ENCODE data around the gene SYMPK.

SYMPK gene

GRCh38 chr19:45885556-45886426 lies 22.8 kb upstream of the SYMPK start, which contains the start of gene IRF2BP1:
Gene IRF2BP1, minus strand, starts transcription at chr19:45886141. Its CDS starts 367 bp downstream, at chr19:45885774.
- Histone ChIP-seq H3K27ac (ENCODE audit: low read depth, low read length) (peak within 1 kb of the TSS; percentile 77), H3K27me3 (ENCODE audit: insufficient read depth, low read length) (no peaks in the 10 kb centered on the region), H3K36me3 (ENCODE audit: insufficient read depth, low read length) (no peaks in the 10 kb centered on the region), H3K4me3 (ENCODE audit: low read depth, low read length) (peak within 1 kb of the TSS; percentile 91), H3K4me1 (ENCODE audit: control insufficient read depth, insufficient read depth, low read length, unreplicated experiment) (peaks cover 13% of the 10 kb centered on the region), H3K79me2 (ENCODE audit: control insufficient read depth, insufficient read depth, low read length, unreplicated experiment) (peaks cover 4% of the 10 kb centered on the region), H2AFZ (ENCODE audit: low read length, unreplicated experiment) (peak within 1 kb of the TSS; percentile 69)

- Histone ChIP-seq H3K27ac (ENCODE audit: low read depth, low read length) (peak overlapping the region; percentile 77; the same call in 1 of the 2 replicates), H3K4me3 (ENCODE audit: low read depth, low read length) (peak overlapping the region; percentile 91), H3K27me3 (ENCODE audit: insufficient read depth, low read length) (no peaks in the 10 kb centered on the region), H3K79me2 (ENCODE audit: control insufficient read depth, insufficient read depth, low read length, unreplicated experiment) (peaks cover 4% of the 10 kb centered on the region), H3K4me1 (ENCODE audit: control insufficient read depth, insufficient read depth, low read length, unreplicated experiment) (peaks cover 13% of the 10 kb centered on the region), H3K36me3 (ENCODE audit: insufficient read depth, low read length) (no peaks in the 10 kb centered on the region), H2AFZ (ENCODE audit: low read length, unreplicated experiment) (no peak overlapping the region)
Measured at GRCh38 chr19:45884682-45885555, 22.0 kb upstream of the SYMPK start.

GRCh38 chr19:45883881-45884681 lies 21.1 kb upstream of the SYMPK start:
- peaks cover 13% of the 10 kb centered on the region for H3K4me1 ChIP-seq (ENCODE audit: control insufficient read depth, insufficient read depth, low read length, unreplicated experiment)
- no peak overlapping the region for H2AFZ ChIP-seq (ENCODE audit: low read length, unreplicated experiment)
- H3K27ac ChIP-seq (ENCODE audit: low read depth, low read length), result no peak overlapping the region
- H3K4me3 ChIP-seq (ENCODE audit: low read depth, low read length), result peak overlapping the region; percentile 21; the same call in 1 of the 2 replicates
- no peaks in the 10 kb centered on the region for H3K27me3 ChIP-seq (ENCODE audit: insufficient read depth, low read length)
- peaks cover 4% of the 10 kb centered on the region for H3K79me2 ChIP-seq (ENCODE audit: control insufficient read depth, insufficient read depth, low read length, unreplicated experiment)
- H3K36me3 ChIP-seq (ENCODE audit: insufficient read depth, low read length), result no peaks in the 10 kb centered on the region

- Histone ChIP-seq H3K36me3 (ENCODE audit: insufficient read depth, low read length) (no peaks in the 10 kb centered on the region), H3K4me3 (ENCODE audit: low read depth, low read length) (0 out of 2 replicates have a peak overlapping the region, but pooled peaks have one; percentile 21), H3K27ac (ENCODE audit: low read depth, low read length) (no peak overlapping the region), H3K27me3 (ENCODE audit: insufficient read depth, low read length) (no peaks in the 10 kb centered on the region), H3K79me2 (ENCODE audit: control insufficient read depth, insufficient read depth, low read length, unreplicated experiment) (peaks cover 4% of the 10 kb centered on the region), H3K4me1 (ENCODE audit: control insufficient read depth, insufficient read depth, low read length, unreplicated experiment) (peaks cover 13% of the 10 kb centered on the region), H2AFZ (ENCODE audit: low read length, unreplicated experiment) (no peak overlapping the region)
Measured at GRCh38 chr19:45883586-45883880, 20.6 kb upstream of the SYMPK start.

DNA sequence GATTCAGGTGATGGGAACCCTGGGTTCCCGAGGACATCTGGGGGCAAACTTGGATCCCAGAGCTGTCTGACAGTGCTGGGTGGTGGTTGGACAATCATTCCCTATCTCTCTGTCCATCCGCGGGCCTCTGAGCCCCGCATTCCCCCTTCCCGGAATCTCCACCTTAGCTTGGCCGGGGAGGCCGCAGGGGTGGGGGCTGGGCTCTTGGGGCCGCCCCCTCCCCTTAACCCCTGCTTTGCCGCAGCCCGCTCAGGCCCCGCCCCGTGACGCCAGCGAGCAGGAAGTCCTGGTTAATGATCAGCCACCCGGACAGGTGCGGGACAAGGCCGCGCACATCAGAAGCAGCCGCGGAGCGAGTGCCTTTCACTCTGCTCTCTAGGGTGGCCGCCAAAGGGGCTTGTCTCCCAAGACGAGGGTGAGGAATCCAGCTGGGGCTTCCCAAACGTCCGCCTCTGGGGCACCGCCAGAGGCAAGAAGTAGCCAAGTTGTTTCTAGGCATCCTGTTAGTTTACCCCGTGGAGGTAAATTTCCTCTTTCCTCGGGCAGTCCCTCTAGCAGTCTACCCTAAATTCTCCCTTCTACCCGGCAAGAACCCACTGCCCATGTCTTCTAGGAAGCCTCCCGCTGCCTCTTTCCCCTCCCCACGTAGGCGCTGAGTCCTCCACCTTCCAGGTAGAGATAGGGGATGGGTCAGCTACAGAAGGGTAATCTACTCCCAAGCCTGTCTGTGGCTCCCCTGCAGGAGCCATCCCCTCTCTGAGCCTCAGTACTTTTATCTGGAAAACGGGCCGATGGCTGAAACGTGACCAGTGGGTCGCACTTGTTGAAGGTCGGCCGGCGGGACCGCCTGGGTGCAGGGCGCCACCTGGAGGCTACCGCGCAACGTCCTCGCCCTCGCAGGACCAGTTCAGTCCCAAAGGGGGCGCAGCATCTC lies 20.0 kb upstream of the SYMPK start:
- H3K27ac ChIP-seq (ENCODE audit: low read depth, low read length), result no peak overlapping the region
- H3K79me2 ChIP-seq (ENCODE audit: control insufficient read depth, insufficient read depth, low read length, unreplicated experiment), result peaks cover 4% of the 10 kb centered on the region
- H3K36me3 ChIP-seq (ENCODE audit: insufficient read depth, low read length), result no peaks in the 10 kb centered on the region
- H3K27me3 ChIP-seq (ENCODE audit: insufficient read depth, low read length), result no peaks in the 10 kb centered on the region
- peak overlapping the region; percentile 40; the same call in 1 of the 2 replicates for H3K4me3 ChIP-seq (ENCODE audit: low read depth, low read length)
- no peak overlapping the region for H2AFZ ChIP-seq (ENCODE audit: low read length, unreplicated experiment)
- peaks cover 13% of the 10 kb centered on the region for H3K4me1 ChIP-seq (ENCODE audit: control insufficient read depth, insufficient read depth, low read length, unreplicated experiment)

- Histone ChIP-seq H3K4me3 (ENCODE audit: low read depth, low read length) (no peak overlapping the region), H3K4me1 (ENCODE audit: control insufficient read depth, insufficient read depth, low read length, unreplicated experiment) (peaks cover 13% of the 10 kb centered on the region), H3K79me2 (ENCODE audit: control insufficient read depth, insufficient read depth, low read length, unreplicated experiment) (peaks cover 4% of the 10 kb centered on the region), H3K27me3 (ENCODE audit: insufficient read depth, low read length) (no peaks in the 10 kb centered on the region), H3K36me3 (ENCODE audit: insufficient read depth, low read length) (no peaks in the 10 kb centered on the region), H3K27ac (ENCODE audit: low read depth, low read length) (no peak overlapping the region), H2AFZ (ENCODE audit: low read length, unreplicated experiment) (no peak overlapping the region)
Measured at GRCh38 chr19:45881909-45882528, 19.1 kb upstream of the SYMPK start.

DNA sequence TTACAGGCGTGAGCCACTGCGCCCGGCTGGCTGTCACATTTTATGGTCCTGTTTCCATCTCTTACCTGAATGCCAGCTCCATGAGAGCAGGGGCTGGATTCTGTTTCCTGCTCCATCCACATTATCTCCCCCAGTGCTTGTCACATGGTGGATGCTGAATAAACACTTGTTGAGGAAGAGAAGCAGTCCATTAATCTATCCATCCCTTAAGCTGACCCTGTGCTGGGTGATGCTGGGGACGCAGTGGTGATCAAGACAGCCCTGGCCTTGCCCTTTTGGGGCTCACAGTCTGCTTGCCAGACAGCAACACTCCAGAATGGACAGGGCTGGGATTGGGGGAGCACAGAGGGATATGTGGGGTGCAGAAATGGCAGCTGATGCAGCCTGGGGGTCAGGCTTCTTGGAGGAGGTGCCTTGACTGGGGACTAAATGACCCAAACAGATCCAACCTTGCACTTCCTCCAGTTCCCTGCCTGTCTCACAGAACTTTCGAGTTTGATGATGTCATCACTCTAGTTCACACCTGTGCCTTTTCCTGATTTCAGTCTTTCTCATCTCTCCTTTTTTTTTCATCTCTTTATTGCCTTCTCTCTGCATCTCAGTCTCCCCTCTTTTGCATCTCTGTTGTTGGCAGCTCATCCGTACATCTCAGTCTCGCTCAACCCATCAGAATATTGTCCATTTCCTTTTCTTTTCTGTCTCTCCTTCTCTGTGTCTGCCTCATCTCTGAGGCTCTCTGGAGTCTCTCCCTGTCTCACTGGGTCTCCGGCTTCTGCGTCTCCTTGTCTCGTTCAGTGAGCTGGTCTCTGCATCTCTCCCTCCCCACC lies 18.3 kb upstream of the SYMPK start:
- peaks cover 13% of the 10 kb centered on the region for H3K4me1 ChIP-seq (ENCODE audit: control insufficient read depth, insufficient read depth, low read length, unreplicated experiment)
- H2AFZ ChIP-seq (ENCODE audit: low read length, unreplicated experiment), result no peak overlapping the region
- H3K27ac ChIP-seq (ENCODE audit: low read depth, low read length), result no peak overlapping the region
- no peak overlapping the region for H3K4me3 ChIP-seq (ENCODE audit: low read depth, low read length)
- no peaks in the 10 kb centered on the region for H3K36me3 ChIP-seq (ENCODE audit: insufficient read depth, low read length)
- no peaks in the 10 kb centered on the region for H3K27me3 ChIP-seq (ENCODE audit: insufficient read depth, low read length)
- H3K79me2 ChIP-seq (ENCODE audit: control insufficient read depth, insufficient read depth, low read length, unreplicated experiment), result peaks cover 4% of the 10 kb centered on the region

- H3K36me3 ChIP-seq (ENCODE audit: insufficient read depth, low read length), result no peaks in the 10 kb centered on the region
- H3K4me1 ChIP-seq (ENCODE audit: control insufficient read depth, insufficient read depth, low read length, unreplicated experiment), result peaks cover 11% of the 10 kb centered on the region
- H3K4me3 ChIP-seq (ENCODE audit: low read depth, low read length), result no peak overlapping the region
- H2AFZ ChIP-seq (ENCODE audit: low read length, unreplicated experiment), result no peak overlapping the region
- H3K79me2 ChIP-seq (ENCODE audit: control insufficient read depth, insufficient read depth, low read length, unreplicated experiment), result peaks cover 3% of the 10 kb centered on the region
- no peaks in the 10 kb centered on the region for H3K27me3 ChIP-seq (ENCODE audit: insufficient read depth, low read length)
- H3K27ac ChIP-seq (ENCODE audit: low read depth, low read length), result no peak overlapping the region
Measured at GRCh38 chr19:45879971-45880370, 17.0 kb upstream of the SYMPK start.

GRCh38 chr19:45879055-45879454 lies 16.1 kb upstream of the SYMPK start:
- Histone ChIP-seq H3K4me1 (ENCODE audit: control insufficient read depth, insufficient read depth, low read length, unreplicated experiment) (peaks cover 9% of the 10 kb centered on the region), H3K27me3 (ENCODE audit: insufficient read depth, low read length) (no peaks in the 10 kb centered on the region), H2AFZ (ENCODE audit: low read length, unreplicated experiment) (no peak overlapping the region), H3K79me2 (ENCODE audit: control insufficient read depth, insufficient read depth, low read length, unreplicated experiment) (no peaks in the 10 kb centered on the region), H3K36me3 (ENCODE audit: insufficient read depth, low read length) (no peaks in the 10 kb centered on the region), H3K4me3 (ENCODE audit: low read depth, low read length) (no peak overlapping the region), H3K27ac (ENCODE audit: low read depth, low read length) (no peak overlapping the region)

All from ACC112 (cell line).